ENCODE results near the gene TMC6.
"Not testable (repeated sequence)": the region's sequence is repeated elsewhere in the genome, so short reads cannot be mapped to it uniquely, and the experiment has no call there.

Gene TMC6

DNA sequence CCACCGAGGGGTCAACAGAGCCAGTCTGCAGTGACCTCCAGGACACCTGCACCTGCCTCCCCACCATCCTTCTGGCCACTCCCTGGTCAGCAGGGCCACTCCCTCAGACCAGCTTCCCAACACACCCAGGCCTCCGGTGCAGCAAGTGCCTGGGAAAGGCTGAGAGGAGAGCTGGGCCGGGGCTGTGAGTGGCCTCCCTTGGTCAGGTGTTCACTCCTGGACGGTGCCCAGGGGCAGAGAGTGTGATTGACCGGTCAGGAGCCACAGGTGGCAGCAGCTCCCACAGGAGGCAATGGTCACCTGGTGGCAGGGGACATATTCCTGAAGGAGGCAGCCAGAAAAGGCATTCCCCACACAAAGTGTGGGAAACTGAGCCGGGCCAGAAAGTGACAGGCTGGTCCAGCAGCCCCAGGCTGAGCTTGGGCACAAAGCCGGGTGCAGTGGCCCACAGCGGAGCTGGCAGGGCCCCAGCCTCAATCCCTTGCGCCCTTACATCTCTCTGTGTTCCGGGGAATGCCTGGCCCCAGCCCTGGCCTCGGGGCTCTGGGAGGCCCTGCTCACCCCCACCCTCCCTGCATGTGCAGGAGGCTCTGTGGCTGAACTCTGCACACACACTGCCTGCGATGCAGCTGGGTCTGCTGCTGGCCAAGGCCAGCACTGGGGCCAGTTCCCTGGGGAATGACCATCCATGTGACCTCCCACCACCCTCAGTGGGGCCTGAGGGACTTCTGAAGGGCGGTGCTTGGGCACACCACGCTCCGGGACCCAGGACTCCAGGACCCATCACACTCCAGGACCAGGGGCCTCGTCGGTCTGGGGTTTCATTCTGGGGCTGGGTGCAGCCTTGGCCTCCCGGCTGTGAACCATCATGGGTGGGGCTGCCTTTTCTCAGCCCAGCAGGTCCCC, 16.4 kb upstream of the TMC6 start:
- DNase-seq (ENCODE audit: low read depth, low spot score): no peak
- Histone ChIP-seq H3K27ac (no peak overlapping the region), H3K9me3 (ENCODE audit: low read depth, low read length) (no peaks in the 10 kb centered on the region), H3K9ac (ENCODE audit: insufficient read length) (no peak overlapping the region), H3K4me3 (no peak overlapping the region), H3K36me3 (ENCODE audit: insufficient read depth, low read length) (no peaks in the 10 kb centered on the region)
- no peak for TF ChIP-seq FOXP2 (optimal IDR thresholded peaks at IDR 0.05; ENCODE audit: control extremely low read depth, extremely low read length, insufficient read depth)
- TF ChIP-seq EZH2 (IDR thresholded peaks at IDR 0.05): no peak
- TF ChIP-seq POLR2AphosphoS5 (IDR thresholded peaks at IDR 0.05; ENCODE audit: borderline replicate concordance, low read depth, low read length): no peak

DNA sequence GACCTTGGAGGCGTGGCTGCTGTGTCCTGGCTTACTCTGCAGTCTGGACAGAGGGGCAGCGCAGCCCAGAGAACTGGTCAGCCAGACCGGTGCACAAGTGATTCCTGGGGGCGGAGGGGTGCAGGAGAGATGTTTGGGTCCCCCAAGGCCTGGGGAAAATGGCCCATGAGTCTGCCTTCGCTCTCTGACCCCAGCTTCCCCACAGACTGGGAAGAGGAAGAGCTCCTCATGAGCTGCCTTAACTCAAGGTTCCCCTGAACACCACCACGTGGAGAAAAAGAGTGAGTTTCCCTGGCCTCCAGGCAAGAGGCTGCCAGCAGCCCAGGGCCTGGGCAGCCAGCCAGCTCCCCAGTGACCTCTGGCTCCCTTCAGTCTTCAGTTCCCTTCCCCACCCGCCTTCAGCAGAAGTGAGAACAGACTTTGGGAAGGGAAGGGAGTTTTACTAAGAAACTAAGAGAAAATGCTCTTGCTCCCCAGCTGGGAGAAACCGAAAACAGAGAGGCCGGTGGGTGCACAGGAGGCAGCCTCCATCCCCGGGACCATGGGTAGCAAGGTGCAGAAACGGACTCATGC, 15.7 kb upstream of the TMC6 start:
- Histone ChIP-seq H3K27ac (no peak overlapping the region), H3K4me3 (no peak overlapping the region), H3K9me3 (ENCODE audit: low read depth, low read length) (no peaks in the 10 kb centered on the region), H3K36me3 (ENCODE audit: insufficient read depth, low read length) (no peaks in the 10 kb centered on the region), H3K9ac (ENCODE audit: insufficient read length) (no peak overlapping the region)
- no peak for DNase-seq (ENCODE audit: low read depth, low spot score)
- TF ChIP-seq POLR2AphosphoS5 (IDR thresholded peaks at IDR 0.05; ENCODE audit: borderline replicate concordance, low read depth, low read length) (no peak), EZH2 (IDR thresholded peaks at IDR 0.05) (no peak), FOXP2 (optimal IDR thresholded peaks at IDR 0.05; ENCODE audit: control extremely low read depth, extremely low read length, insufficient read depth) (no peak)

GRCh38 chr17:78143214-78144146, 14.9 kb upstream of the TMC6 start:
- no peaks in the 10 kb centered on the region for H3K36me3 ChIP-seq (ENCODE audit: insufficient read depth, low read length)
- DNase-seq (ENCODE audit: low read depth, low spot score): no peak
- H3K27ac ChIP-seq: no peak overlapping the region
- H3K9me3 ChIP-seq (ENCODE audit: low read depth, low read length): no peaks in the 10 kb centered on the region
- no peak overlapping the region for H3K4me3 ChIP-seq
- H3K9ac ChIP-seq (ENCODE audit: insufficient read length): no peak overlapping the region
- TF ChIP-seq FOXP2 (optimal IDR thresholded peaks at IDR 0.05; ENCODE audit: control extremely low read depth, extremely low read length, insufficient read depth): no peak
- TF ChIP-seq POLR2AphosphoS5 (IDR thresholded peaks at IDR 0.05; ENCODE audit: borderline replicate concordance, low read depth, low read length): no peak
- no peak for TF ChIP-seq EZH2 (IDR thresholded peaks at IDR 0.05)

DNA sequence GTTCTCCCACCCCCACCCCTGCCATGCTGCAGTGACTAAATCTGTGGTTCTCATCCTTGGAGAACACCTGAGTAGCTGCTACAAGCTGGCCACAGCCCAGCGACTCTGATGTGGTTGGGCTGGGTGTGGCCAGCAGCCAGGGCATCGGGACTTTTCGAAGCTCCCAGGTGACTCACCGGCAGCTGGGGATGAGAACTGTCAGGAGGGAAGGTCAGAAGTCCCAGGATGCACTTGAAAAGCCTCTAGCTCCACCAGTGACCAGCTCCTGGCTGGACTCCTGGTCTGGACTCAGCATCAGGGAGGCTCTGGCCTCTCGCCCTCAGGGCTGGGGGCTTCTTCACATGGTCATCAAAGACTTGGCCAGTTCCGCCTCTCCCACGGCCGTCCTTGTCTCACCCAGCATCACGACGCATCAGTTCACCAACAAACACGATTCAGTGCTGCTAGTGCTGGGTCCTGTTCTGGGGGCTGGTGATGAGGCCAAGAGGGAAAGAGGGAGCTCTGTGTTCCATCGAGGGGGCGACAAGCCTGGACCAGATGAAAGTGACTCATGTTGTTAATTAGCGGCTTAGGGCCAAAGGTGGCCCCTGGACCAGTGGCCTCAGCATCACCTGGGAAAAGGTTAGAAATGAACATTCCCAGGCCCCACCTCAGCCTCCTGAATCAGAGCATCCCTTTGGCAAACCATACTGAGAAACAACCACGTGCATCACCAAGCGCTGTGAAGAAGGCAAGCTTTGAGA, 13.7 kb upstream of the TMC6 start:
- Histone ChIP-seq H3K36me3 (ENCODE audit: insufficient read depth, low read length) (no peaks in the 10 kb centered on the region), H3K4me3 (no peak overlapping the region), H3K9me3 (ENCODE audit: low read depth, low read length) (no peaks in the 10 kb centered on the region), H3K27ac (no peak overlapping the region), H3K9ac (ENCODE audit: insufficient read length) (no peak overlapping the region)
- TF ChIP-seq FOXP2 (optimal IDR thresholded peaks at IDR 0.05; ENCODE audit: control extremely low read depth, extremely low read length, insufficient read depth) (no peak), POLR2AphosphoS5 (IDR thresholded peaks at IDR 0.05; ENCODE audit: borderline replicate concordance, low read depth, low read length) (no peak), EZH2 (IDR thresholded peaks at IDR 0.05) (no peak)
- DNase-seq (ENCODE audit: low read depth, low spot score): no peak

GRCh38 chr17:78141437-78142118, 13.0 kb upstream of the TMC6 start:
- no peak overlapping the region for H3K9ac ChIP-seq (ENCODE audit: insufficient read length)

DNA sequence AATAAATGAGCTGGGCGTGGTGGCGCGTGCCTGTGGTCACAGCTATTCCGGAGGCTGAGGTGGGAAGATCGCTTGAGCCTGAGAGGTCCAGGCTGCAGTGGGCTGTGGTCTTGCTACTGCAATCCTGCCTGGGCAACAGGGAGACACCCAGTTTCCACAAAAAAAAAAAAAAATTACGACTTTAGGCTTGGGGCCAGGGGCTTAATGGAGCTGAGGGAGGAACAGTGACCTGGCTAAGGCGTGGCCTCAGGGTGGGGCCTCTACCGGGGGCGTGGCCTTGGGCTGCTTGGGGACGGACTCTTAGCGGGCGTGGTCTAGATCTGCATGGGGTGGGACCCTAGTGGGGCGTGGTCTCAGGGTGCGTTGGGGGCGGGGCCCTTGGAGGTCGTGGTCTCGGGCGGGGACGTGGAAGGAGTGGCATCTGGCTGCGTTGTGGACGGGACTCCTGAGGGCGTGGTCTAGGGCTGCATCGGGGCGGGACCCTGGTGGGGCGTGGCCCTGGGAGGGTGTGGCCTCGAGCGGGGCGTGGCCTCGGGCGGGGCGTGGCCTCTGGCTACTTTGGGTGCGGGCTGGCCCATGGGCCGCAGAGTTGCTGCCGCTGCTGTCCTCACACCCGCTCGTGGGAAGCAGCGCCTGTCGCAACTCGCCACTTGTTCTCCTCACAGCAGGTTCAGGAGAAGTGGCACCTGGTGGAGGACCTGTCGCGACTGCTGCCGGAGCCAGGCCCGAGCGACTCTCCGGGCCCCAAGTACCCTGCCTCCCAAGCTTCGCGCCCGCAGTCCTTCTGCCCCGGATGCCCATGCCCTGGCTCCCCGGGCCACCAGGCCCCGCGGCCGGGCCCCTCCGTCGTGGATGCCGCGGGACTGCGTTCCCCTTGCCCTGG, 11.9 kb upstream of the TMC6 start:
- TF ChIP-seq POLR2AphosphoS5 (IDR thresholded peaks at IDR 0.05; ENCODE audit: borderline replicate concordance, low read depth, low read length): no peak; the same call in 1 of the 2 replicates
- TF ChIP-seq FOXP2 (optimal IDR thresholded peaks at IDR 0.05; ENCODE audit: control extremely low read depth, extremely low read length, insufficient read depth): peak; percentile 13
- peak; percentile 92 for DNase-seq (ENCODE audit: low read depth, low spot score)
- no peaks in the 10 kb centered on the region for H3K36me3 ChIP-seq (ENCODE audit: insufficient read depth, low read length)
- no peak overlapping the region; the same call in 1 of the 2 replicates for H3K4me3 ChIP-seq
- H3K27ac ChIP-seq: peak overlapping the region; percentile 60; the same call in 1 of the 2 replicates
- no peaks in the 10 kb centered on the region for H3K9me3 ChIP-seq (ENCODE audit: low read depth, low read length)
- H3K9ac ChIP-seq (ENCODE audit: insufficient read length): peak overlapping the region; percentile 38

More at GRCh38 chr17:78141437-78142118, 13.0 kb upstream of the TMC6 start:
- Histone ChIP-seq H3K4me3 (no peak overlapping the region), H3K27ac (no peak overlapping the region), H3K36me3 (ENCODE audit: insufficient read depth, low read length) (no peaks in the 10 kb centered on the region), H3K9me3 (ENCODE audit: low read depth, low read length) (no peaks in the 10 kb centered on the region)
- TF ChIP-seq EZH2 (IDR thresholded peaks at IDR 0.05): no peak
- no peak for TF ChIP-seq POLR2AphosphoS5 (IDR thresholded peaks at IDR 0.05; ENCODE audit: borderline replicate concordance, low read depth, low read length)
- no peak for TF ChIP-seq FOXP2 (optimal IDR thresholded peaks at IDR 0.05; ENCODE audit: control extremely low read depth, extremely low read length, insufficient read depth)
- no peak for DNase-seq (ENCODE audit: low read depth, low spot score)

GRCh38 chr17:78139861-78140168, 11.3 kb upstream of the TMC6 start:
- H3K36me3 ChIP-seq (ENCODE audit: insufficient read depth, low read length); H3K4me3 ChIP-seq; H3K9me3 ChIP-seq (ENCODE audit: low read depth, low read length); DNase-seq (ENCODE audit: low read depth, low spot score); H3K9ac ChIP-seq (ENCODE audit: insufficient read length): not testable (repeated sequence)
- peak overlapping the region; percentile 60; the same call in 1 of the 2 replicates for H3K27ac ChIP-seq
